HepG2 (cell line): ENCODE measurements around the gene STPG4. TPM values are rescaled to one million over a fixed set of nuclear protein-coding genes. Genes with fewer than 3 reads are reported as not detected.

ENCODE experiments used
- BRF2 ChIP-seq: sonication (generic); formaldehyde crosslinking; IDR thresholded peaks from 2 replicates; pipeline ENCODE4 v1.8.1; 2022; ENCODE audit warnings: mild to moderate bottlenecking, missing genetic modification reagents
- CAMTA2 ChIP-seq: sonication (generic); formaldehyde crosslinking; IDR thresholded peaks from 2 replicates; pipeline ENCODE4 v1.4.0; 2020; ENCODE audit warnings: mild to moderate bottlenecking, missing genetic modification reagents, borderline replicate concordance
- NFIB ChIP-seq: sonication (generic); formaldehyde crosslinking; IDR thresholded peaks from 2 replicates; pipeline ENCODE4 v1.9.0; 2021; ENCODE audit warnings: missing genetic modification reagents, mild to moderate bottlenecking, borderline replicate concordance
- PLSCR1 ChIP-seq: sonication (generic); formaldehyde crosslinking; IDR thresholded peaks from 2 replicates; pipeline ENCODE4 v1.5.0; 2020; ENCODE audit warnings: missing genetic modification reagents, mild to moderate bottlenecking, borderline replicate concordance
- RBFOX2 ChIP-seq: fragments of 200-400 bp; formaldehyde crosslinking; IDR thresholded peaks from 2 replicates; pipeline ENCODE4 v1.6.1; 2017; ENCODE audit warnings: low read depth, mild to moderate bottlenecking, low read length
- SMARCE1 ChIP-seq: fragments of 450-650 bp; IDR thresholded peaks from 2 replicates; pipeline ENCODE4 v1.6.1; 2017; ENCODE audit warnings: borderline replicate concordance
- THRA ChIP-seq: sonication (generic); formaldehyde crosslinking; IDR thresholded peaks from 2 replicates; pipeline ENCODE4 v1.4.0; 2020; ENCODE audit warnings: missing genetic modification reagents, borderline replicate concordance
- ZNF333 ChIP-seq: sonication (generic); formaldehyde crosslinking; IDR thresholded peaks from 2 replicates; pipeline ENCODE4 v1.4.0; 2020; ENCODE audit warnings: mild to moderate bottlenecking, missing genetic modification reagents, borderline replicate concordance
- ZNF512B ChIP-seq: sonication (generic); formaldehyde crosslinking; IDR thresholded peaks from 2 replicates; pipeline ENCODE4 v1.5.1; 2020; ENCODE audit warnings: missing genetic modification reagents, mild to moderate bottlenecking, borderline replicate concordance
- ZNF687 ChIP-seq: sonication (generic); formaldehyde crosslinking; IDR thresholded peaks from 2 replicates; pipeline ENCODE4 v1.5.1; 2020; ENCODE audit warnings: mild to moderate bottlenecking, missing genetic modification reagents, moderate library complexity
- ZNF879 ChIP-seq: sonication (generic); formaldehyde crosslinking; IDR thresholded peaks from 2 replicates; pipeline ENCODE4 v1.8.1; 2023; ENCODE audit warnings: missing genetic modification reagents
- ZXDC ChIP-seq: sonication (generic); formaldehyde crosslinking; IDR thresholded peaks from 2 replicates; pipeline ENCODE4 v1.5.0; 2020; ENCODE audit warnings: mild to moderate bottlenecking, missing genetic modification reagents
- polyA plus RNA-seq, 8 experiments: library from polyadenylated mRNA; depleted of rRNA in 3 of 8; stranded (reverse) in 7 of 8; unstranded in 1 of 8; fragments of >200 nt; fragmentation: Illumina TruSeq in 4 of 8; extraction: Trizol in 4 of 8; gene quantifications; 2 replicates each; pipeline versions ENCODE4 v1.2.1 to v1.2.3, GENCODE V29; 2011 to 2016; ENCODE audit warnings: low read depth in 4 of 8, missing spikeins in 1 of 8, mixed read lengths in 1 of 8; ENCODE audit not compliant: insufficient read depth in 1 of 8
- total RNA-seq, 5 experiments: library from RNA; depleted of rRNA; stranded (reverse); fragments of >200 nt; fragmentation: Illumina TruSeq; extraction: Trizol; gene quantifications; 2 replicates each; pipeline ENCODE4 v1.2.3, GENCODE V29; 2016; ENCODE audit warnings: low read depth in 1 of 5

Gene STPG4
- total and polyA plus RNA-seq, 2 of the 13 experiments (the other 11 are each of a cell fraction or from before 2014, with no cell fraction given) = 0.11 to 0.15 TPM

GRCh38 chr2:47076126-47076506 lies 79.0 kb downstream of the STPG4 start (continued):
- TF ChIP-seq CAMTA2 (CRISPR knock-in tag) = 0 out of 2 replicates have a peak, but pooled peaks have one; percentile 19
- TF ChIP-seq NFIB (CRISPR knock-in tag) = no peak
- no peak for TF ChIP-seq THRA (CRISPR knock-in tag)
- TF ChIP-seq ZNF879 (CRISPR knock-in tag) = no peak
- TF ChIP-seq BRF2 (CRISPR knock-in tag) = no peak
- no peak for TF ChIP-seq PLSCR1 (CRISPR knock-in tag)
- 0 out of 2 replicates have a peak, but pooled peaks have one; percentile 20 for TF ChIP-seq ZNF333 (CRISPR knock-in tag)
- TF ChIP-seq RBFOX2 = peak; percentile 51
- no peak for TF ChIP-seq SMARCE1
- no peak for TF ChIP-seq ZXDC
- TF ChIP-seq ZNF687 (CRISPR knock-in tag) = peak; percentile 1; the same call in 1 of the 2 replicates
- TF ChIP-seq ZNF512B (CRISPR knock-in tag) = 0 out of 2 replicates have a peak, but pooled peaks have one; percentile 65
